K562 (cell line): ENCODE data around the gene NCOA3. TPM values are rescaled to one million over a fixed set of nuclear protein-coding genes. Genes with fewer than 3 reads are reported as not detected.
A peak's percentile ranks its signal among the peaks of the same experiment; 100 is the strongest.

Experiments
- ATAC-seq: fragments of 200-7000 bp; cut with Tn5 transposase; 3 replicates; pipeline ENCODE4 v1.9.1; 2020; ENCODE audit warnings: moderate library complexity
- BruUV-seq: library from RNA; stranded (reverse); fragments of 400-500 nt; replicated peaks from 2 replicates; lab custom pipeline; 2021; lab: Mats Ljungman, UMichigan
- CTCF ChIA-PET: fragments of 300-600 bp; formaldehyde crosslinking; extraction: SDS; loops from one replicate; lab custom pipeline; 2021; ENCODE audit warnings: low intra/inter-chr PET ratio; lab: Yijun Ruan, JAX
- POLR2A ChIA-PET: fragments of 300-600, 350-650 bp; sonication (Branson Sonifier 250); formaldehyde crosslinking; extraction: SDS; loops from one replicate; lab custom pipeline; 2021; ENCODE audit warnings: antibody characterized with exemption, inconsistent platforms; lab: Yijun Ruan, JAX
- DNase-seq, 4 experiments: peaks; one replicate each; pipeline versions ENCODE4 v3.0.0 to v3.0.0-alpha.2; 2011 to 2018; ENCODE audit warnings: low spot score in 3 of 4, mixed read lengths in 3 of 4; ENCODE audit errors: extremely low read depth in 1 of 4
- FAIRE-seq: peaks from 2 replicates; lab custom pipeline; 2011; peaks lifted over from hg19 to GRCh38; lab: Jason Lieb, UNC
- H2AFZ ChIP-seq: 2 replicates; pipeline ENCODE4 v1.6.0; 2011; ENCODE audit warnings: low read depth, low read length, control low read depth, inconsistent platforms
- H3K27ac ChIP-seq: fragments of 200-600 bp; 3 replicates; pipeline ENCODE4 v1.8.0; 2011; ENCODE audit warnings: low read depth, mild to moderate bottlenecking, control low read depth, inconsistent platforms, low read length, moderate library complexity, mixed read lengths; ENCODE audit errors: extremely low read depth
- H3K27me3 ChIP-seq, 2 experiments: fragments of 300-600 bp in 1 of 2; 2 replicates in 1 of 2; 3 replicates in 1 of 2; pipeline versions ENCODE4 v1.6.0 to v1.8.0; 2011; ENCODE audit warnings: inconsistent platforms in 2 of 2, low read length in 2 of 2, mild to moderate bottlenecking in 1 of 2, mixed read lengths in 1 of 2, moderate library complexity in 1 of 2; ENCODE audit not compliant: control insufficient read depth in 2 of 2, insufficient read depth in 2 of 2
- H3K36me3 ChIP-seq: fragments of 300-600 bp; 3 replicates; pipeline ENCODE4 v1.8.0; 2011; ENCODE audit warnings: mild to moderate bottlenecking, low read length, inconsistent platforms; ENCODE audit not compliant: control insufficient read depth, insufficient read depth
- H3K4me1 ChIP-seq, 2 experiments: fragments of 200-600 bp in 1 of 2; replicated peaks in 1 of 2; 2 replicates in 1 of 2; 3 replicates in 1 of 2; pipeline versions ENCODE4 v1.5.1 to v1.8.0; 2011; ENCODE audit warnings: inconsistent platforms in 2 of 2, low read length in 2 of 2, mild to moderate bottlenecking in 1 of 2, mixed read lengths in 1 of 2, moderate library complexity in 1 of 2; ENCODE audit not compliant: control insufficient read depth in 2 of 2, insufficient read depth in 2 of 2
- H3K4me2 ChIP-seq: 2 replicates; pipeline ENCODE4 v1.6.1; 2011; ENCODE audit warnings: low read length, control low read depth, inconsistent platforms, mixed read lengths; ENCODE audit not compliant: insufficient read depth
- H3K4me3 ChIP-seq: fragments of 200-600 bp; sonication (generic), shearing (Covaris generic); 2 replicates; pipeline ENCODE4 v1.5.1; 2016; ENCODE audit warnings: control low read depth, inconsistent platforms
- H3K79me2 ChIP-seq: fragments of 200-600 bp; 3 replicates; pipeline ENCODE4 v1.8.0; 2011; ENCODE audit warnings: low read length, inconsistent platforms; ENCODE audit not compliant: control insufficient read depth, insufficient read depth
- H3K9ac ChIP-seq, 2 experiments: 2 replicates each; pipeline versions ENCODE4 v1.6.0 to v1.6.1; 2011; ENCODE audit warnings: low read depth in 2 of 2, low read length in 2 of 2, control low read depth in 1 of 2, inconsistent platforms in 1 of 2, mild to moderate bottlenecking in 1 of 2, mixed read lengths in 1 of 2; ENCODE audit not compliant: insufficient read depth in 1 of 2
- H3K9me1 ChIP-seq: one replicate; pipeline ENCODE4 v1.6.0; 2011; ENCODE audit warnings: inconsistent platforms, mild to moderate bottlenecking, low read length, moderate library complexity; ENCODE audit not compliant: control insufficient read depth, insufficient read depth
- H3K9me3 ChIP-seq: replicated peaks from 2 replicates; pipeline ENCODE4 v1.5.1; 2011; ENCODE audit warnings: low read depth, low read length, inconsistent platforms; ENCODE audit not compliant: control insufficient read depth, insufficient read depth
- H4K20me1 ChIP-seq: replicated peaks from 2 replicates; pipeline ENCODE4 v1.6.1; 2011; ENCODE audit warnings: low read length, inconsistent platforms, mixed read lengths; ENCODE audit not compliant: control insufficient read depth, insufficient read depth
- ATF2 ChIP-seq: sonication (generic); formaldehyde crosslinking; IDR thresholded peaks from 2 replicates; pipeline ENCODE4 v1.8.1; 2022; ENCODE audit warnings: missing genetic modification reagents
- BHLHE40 ChIP-seq: IDR thresholded peaks from 2 replicates; pipeline ENCODE4 v1.6.1; 2011; ENCODE audit warnings: low read length, improper control_type of control experiment
- CBFA2T3 ChIP-seq: fragments of 450-650 bp; IDR thresholded peaks from 2 replicates; pipeline ENCODE4 v1.6.1; 2017
- CTBP1 ChIP-seq: fragments of 450-650 bp; IDR thresholded peaks from 2 replicates; pipeline ENCODE4 v1.6.1; 2016; ENCODE audit warnings: borderline replicate concordance
- LCOR ChIP-seq: sonication (generic); formaldehyde crosslinking; IDR thresholded peaks from 2 replicates; pipeline ENCODE4 v1.8.0; 2022; ENCODE audit warnings: mild to moderate bottlenecking, missing genetic modification reagents
- NCOA4 ChIP-seq: fragments of 450-650 bp; IDR thresholded peaks from 2 replicates; pipeline ENCODE4 v1.6.1; 2018; ENCODE audit warnings: mild to moderate bottlenecking; ENCODE audit not compliant: partially characterized antibody
- SPI1 ChIP-seq: IDR thresholded peaks from 2 replicates; pipeline ENCODE4 v1.6.1; 2011; ENCODE audit warnings: low read depth, low read length, control low read depth, borderline replicate concordance
- SUPT5H ChIP-seq: fragments of 450-650 bp; IDR thresholded peaks from 2 replicates; pipeline ENCODE4 v1.6.1; 2016
- TBL1XR1 ChIP-seq, 2 experiments: IDR thresholded peaks; 2 replicates each; pipeline ENCODE4 v1.6.1; 2012; ENCODE audit warnings: improper control_type of control experiment in 2 of 2, low read length in 2 of 2, mild to moderate bottlenecking in 1 of 2
- WGBS: fragments of 100-300 bp; shearing (Covaris generic); methylation state at CpG from one replicate; pipeline ENCODE4 v1.1.6; 2016; ENCODE audit warnings: low coverage, mixed read lengths; ENCODE audit not compliant: insufficient coverage; ENCODE audit errors: missing lambda C conversion rate; 5-methylcytosine and 5-hydroxymethylcytosine counted together
- in situ Hi-C: fragments of 300-500 bp; cut with MboI; formaldehyde crosslinking; loops from 4 replicates; pipeline ENCODE4 v1.15.0; 2018; ENCODE audit warnings: inconsistent platforms, mixed read lengths
- intact Hi-C: fragments of 100-400 bp; cut with micrococcal nuclease; formaldehyde crosslinking; loops from 2 replicates; pipeline ENCODE4 v1.14.2; 2022
- polyA plus RNA-seq, 8 experiments: library from polyadenylated mRNA; depleted of rRNA in 4 of 8; stranded (reverse) in 5 of 8; unstranded in 3 of 8; fragments of >200 nt; fragmentation: Nextera tagmentation in 2 of 8; fragmentation: Illumina TruSeq in 1 of 8; extraction: Ambion mirVana in 2 of 8; extraction: Trizol in 1 of 8; gene quantifications; 2 replicates each; pipeline versions ENCODE4 v1.2.1 to v1.2.3, GENCODE V29; 2011 to 2014; ENCODE audit warnings: inconsistent platforms in 1 of 8, missing spikeins in 1 of 8
- total RNA-seq, 7 experiments: library from RNA; depleted of rRNA in 6 of 7; stranded (reverse); fragments of >200 nt in 6 of 7; fragmentation: Illumina TruSeq in 2 of 7; extraction: Trizol in 2 of 7; gene quantifications; 2 replicates each; pipeline versions ENCODE4 v1.2.1 to v1.2.3, GENCODE V29; 2011 to 2021; ENCODE audit warnings: low replicate concordance in 1 of 7
- TF ChIP-seq, protein P1 (sequence below): sonication (generic); IDR thresholded peaks from 2 replicates; pipeline ENCODE4 v1.6.1; 2016
- TF ChIP-seq, protein P2 (sequence below), 2 experiments: fragments of 450-650 bp in 1 of 2; sonication (generic) in 1 of 2; formaldehyde crosslinking in 1 of 2; IDR thresholded peaks in 1 of 2; conservative IDR thresholded peaks in 1 of 2; 2 replicates each; pipeline versions ENCODE4 v1.6.1 to v1.8.1; 2016 to 2023; ENCODE audit warnings: mild to moderate bottlenecking in 2 of 2, moderate library complexity in 2 of 2, inconsistent platforms in 1 of 2, missing genetic modification reagents in 1 of 2

NCOA3 gene
- total and polyA plus RNA-seq, 9 of the 15 experiments (the other 6 are each of a cell fraction or from before 2014, with no cell fraction given): 3.2 to 24.3 (median 14.4) TPM

DNA sequence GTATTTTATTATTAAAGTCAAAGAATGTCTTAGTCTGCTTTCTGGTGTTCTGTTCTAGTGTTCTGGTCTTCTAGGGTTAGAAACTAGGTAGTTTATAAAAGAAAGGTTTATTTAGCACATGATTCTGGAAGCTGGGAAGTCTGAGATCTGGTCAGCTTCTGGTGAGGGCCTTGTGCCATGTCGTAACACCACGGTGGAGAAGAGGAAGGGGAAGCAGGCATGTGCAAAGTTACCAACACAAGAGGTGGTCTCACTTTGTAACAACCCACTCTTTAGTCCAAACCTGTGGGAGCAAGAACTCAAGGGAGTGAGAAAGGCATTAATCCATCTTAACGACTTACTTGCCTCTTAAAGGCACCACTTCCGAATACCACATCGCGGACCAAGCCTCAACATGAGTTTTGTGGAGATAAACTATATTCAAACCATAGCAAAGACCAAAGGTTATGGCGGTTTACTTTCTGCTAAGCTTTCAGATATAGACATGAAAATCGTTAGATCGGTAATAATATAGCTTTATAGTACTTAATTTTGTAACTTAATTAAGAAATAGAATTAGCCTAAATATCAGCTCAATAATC, 99.4 kb downstream of the NCOA3 start:
- ChIA-PET POLR2A (interaction anchor here (0.5 to 1.5 kb wide), 4 partner anchors 18 to 808 kb away, joined by 3 to 4 read pairs (median 3); no protein-coding TSS in a partner anchor), CTCF (no interaction called here)
- Histone ChIP-seq H3K27ac (peak overlapping the region; percentile 89), H3K36me3 (peaks cover 2% of the 10 kb centered on the region; the same call in 1 of the 3 replicates), H3K4me1 (peaks cover 0 to 17% of the 10 kb centered on the region in 2 experiments; a peak in 3 of 5 replicates), H4K20me1 (no peaks in the 10 kb centered on the region), H3K4me2 (peak overlapping the region; percentile 78), H3K9ac (peak overlapping the region in 1 of 2 experiments; percentile 67; a peak in 2 of 4 replicates), H3K27me3 (no peaks in the 10 kb centered on the region), H2AFZ (peak overlapping the region; percentile 91), H3K4me3 (no peak overlapping the region), H3K79me2 (peaks cover 32% of the 10 kb centered on the region), H3K9me3 (no peaks in the 10 kb centered on the region), H3K9me1 (peaks cover 3% of the 10 kb centered on the region)
- FAIRE-seq: peak; percentile 78
- intact Hi-C loops (no loop called here), in situ Hi-C loops (loop anchor here (10.0 kb wide), 1 partner anchor 316 kb away; no protein-coding TSS in a partner anchor)
- peak in 1 of 4 experiments; percentile 62 for DNase-seq
- ATAC-seq: peak; percentile 70
- no TSS peak for BruUV-seq
- WGBS: 8% methylated on average over 9 of the region's 9 CpGs
- TF ChIP-seq CTBP1 (no peak), SUPT5H (no peak), ATF2 (no peak), SPI1 (0 out of 2 replicates have a peak, but pooled peaks have one; percentile 6), BHLHE40 (no peak), NCOA4 (no peak), TBL1XR1 (IDR thresholded peaks at IDR 0.05; ENCODE audit: low read length in 2 of 2) (no peak), LCOR (CRISPR knock-in tag) (no peak), CBFA2T3 (peak; percentile 46; the same call in 1 of the 2 replicates)
- TF ChIP-seq, protein P1, sequence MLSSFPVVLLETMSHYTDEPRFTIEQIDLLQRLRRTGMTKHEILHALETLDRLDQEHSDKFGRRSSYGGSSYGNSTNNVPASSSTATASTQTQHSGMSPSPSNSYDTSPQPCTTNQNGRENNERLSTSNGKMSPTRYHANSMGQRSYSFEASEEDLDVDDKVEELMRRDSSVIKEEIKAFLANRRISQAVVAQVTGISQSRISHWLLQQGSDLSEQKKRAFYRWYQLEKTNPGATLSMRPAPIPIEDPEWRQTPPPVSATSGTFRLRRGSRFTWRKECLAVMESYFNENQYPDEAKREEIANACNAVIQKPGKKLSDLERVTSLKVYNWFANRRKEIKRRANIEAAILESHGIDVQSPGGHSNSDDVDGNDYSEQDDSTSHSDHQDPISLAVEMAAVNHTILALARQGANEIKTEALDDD: peak; percentile 84
- TF ChIP-seq, protein P2, sequence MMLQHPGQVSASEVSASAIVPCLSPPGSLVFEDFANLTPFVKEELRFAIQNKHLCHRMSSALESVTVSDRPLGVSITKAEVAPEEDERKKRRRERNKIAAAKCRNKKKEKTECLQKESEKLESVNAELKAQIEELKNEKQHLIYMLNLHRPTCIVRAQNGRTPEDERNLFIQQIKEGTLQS (IDR thresholded peaks at IDR 0.05): no peak
- TF ChIP-seq, protein P2 (CRISPR knock-in tag; conservative IDR thresholded peaks at IDR 0.05): no peak
